Dendritic cell treated with granulocyte-macrophage colony-stimulating factor and Interleukin-4, amounts not matched to agents 40 ng/mL and 50 ng/mL, for 4 days (primary cell): ENCODE results near the gene XPNPEP2.

Experiments
- H3K27ac Mint-ChIP-seq: one replicate; pipeline ENCODE4 v1.8.0; 2022; ENCODE audit warnings: mild to moderate bottlenecking, mixed read lengths
- H3K27me3 Mint-ChIP-seq: one replicate; pipeline ENCODE4 v1.8.0; 2022; ENCODE audit warnings: mild to moderate bottlenecking, mixed read lengths
- H3K36me3 Mint-ChIP-seq: one replicate; pipeline ENCODE4 v1.8.0; 2022; ENCODE audit warnings: low read depth, mixed read lengths
- H3K4me1 Mint-ChIP-seq: one replicate; pipeline ENCODE4 v1.8.0; 2022; ENCODE audit warnings: low read depth, mixed read lengths
- H3K4me3 Mint-ChIP-seq: one replicate; pipeline ENCODE4 v1.8.0; 2022; ENCODE audit warnings: mild to moderate bottlenecking, moderate library complexity, mixed read lengths
- H3K9me3 Mint-ChIP-seq: one replicate; pipeline ENCODE4 v1.8.0; 2022; ENCODE audit warnings: mixed read lengths
- intact Hi-C: fragments of 100-400 bp; cut with micrococcal nuclease; formaldehyde crosslinking; loops from one replicate; pipeline ENCODE4 v1.15.0; 2022

Gene XPNPEP2

GRCh38 chrX:129738466-129739308 lies at the start of gene XPNPEP2:
XPNPEP2 (plus strand) TSS chrX:129738979; CDS start chrX:129739214, 235 bp downstream.
- Mint-ChIP-seq H3K36me3 (no peaks in the 10 kb centered on the region), H3K4me1 (peaks cover 48% of the 10 kb centered on the region), H3K9me3 (no peaks in the 10 kb centered on the region), H3K27me3 (no peaks in the 10 kb centered on the region), H3K27ac (peak within 1 kb of the TSS; percentile 88), H3K4me3 (no peak within 1 kb of the TSS)
- intact Hi-C loops: loop anchor here (10.0 kb wide), 2 partner anchors 46 to 76 kb away; no protein-coding TSS in a partner anchor

- intact Hi-C loops: no loop called here
- no peak overlapping the region for H3K4me3 Mint-ChIP-seq
- H3K4me1 Mint-ChIP-seq: peaks cover 7% of the 10 kb centered on the region
- no peaks in the 10 kb centered on the region for H3K9me3 Mint-ChIP-seq
- no peaks in the 10 kb centered on the region for H3K27me3 Mint-ChIP-seq
- H3K36me3 Mint-ChIP-seq: no peaks in the 10 kb centered on the region
- H3K27ac Mint-ChIP-seq: no peak overlapping the region
These were observed 49.0 kb upstream of the XPNPEP2 start for GRCh38 chrX:129689796-129690195.

GRCh38 chrX:129690435-129690834 lies 48.3 kb upstream of the XPNPEP2 start:
- Mint-ChIP-seq H3K27ac (no peak overlapping the region), H3K9me3 (no peaks in the 10 kb centered on the region), H3K4me1 (peaks cover 7% of the 10 kb centered on the region), H3K36me3 (no peaks in the 10 kb centered on the region), H3K27me3 (no peaks in the 10 kb centered on the region), H3K4me3 (no peak overlapping the region)
- intact Hi-C loops: no loop called here

GRCh38 chrX:129693354-129693753 lies 45.4 kb upstream of the XPNPEP2 start:
- intact Hi-C loops: no loop called here
- H3K27me3 Mint-ChIP-seq: peaks cover 1% of the 10 kb centered on the region
- H3K9me3 Mint-ChIP-seq: no peaks in the 10 kb centered on the region
- peaks cover 7% of the 10 kb centered on the region for H3K4me1 Mint-ChIP-seq
- no peaks in the 10 kb centered on the region for H3K36me3 Mint-ChIP-seq
- H3K27ac Mint-ChIP-seq: no peak overlapping the region
- H3K4me3 Mint-ChIP-seq: no peak overlapping the region

- intact Hi-C loops: no loop called here
- Mint-ChIP-seq H3K4me1 (peaks cover 2% of the 10 kb centered on the region), H3K27ac (no peak overlapping the region), H3K36me3 (no peaks in the 10 kb centered on the region), H3K9me3 (no peaks in the 10 kb centered on the region), H3K4me3 (no peak overlapping the region), H3K27me3 (peaks cover 3% of the 10 kb centered on the region)
These were observed 44.0 kb upstream of the XPNPEP2 start for GRCh38 chrX:129694805-129695204.

- H3K4me3 Mint-ChIP-seq: no peak overlapping the region
- no peak overlapping the region for H3K27ac Mint-ChIP-seq
- intact Hi-C loops: no loop called here
- no peaks in the 10 kb centered on the region for H3K4me1 Mint-ChIP-seq
- peaks cover 3% of the 10 kb centered on the region for H3K27me3 Mint-ChIP-seq
- H3K9me3 Mint-ChIP-seq: no peaks in the 10 kb centered on the region
- H3K36me3 Mint-ChIP-seq: no peaks in the 10 kb centered on the region
These were observed 43.2 kb upstream of the XPNPEP2 start for GRCh38 chrX:129695535-129695934.

GRCh38 chrX:129695937-129696336 lies 42.8 kb upstream of the XPNPEP2 start:
- Mint-ChIP-seq H3K36me3 (no peaks in the 10 kb centered on the region), H3K27ac (no peak overlapping the region), H3K4me1 (no peaks in the 10 kb centered on the region), H3K27me3 (peaks cover 3% of the 10 kb centered on the region), H3K9me3 (no peaks in the 10 kb centered on the region), H3K4me3 (no peak overlapping the region)
- intact Hi-C loops: no loop called here

GRCh38 chrX:129696463-129697155 lies 42.2 kb upstream of the XPNPEP2 start:
- no peaks in the 10 kb centered on the region for H3K4me1 Mint-ChIP-seq
- H3K36me3 Mint-ChIP-seq: no peaks in the 10 kb centered on the region
- no peak overlapping the region for H3K27ac Mint-ChIP-seq
- intact Hi-C loops: no loop called here
- peaks cover 3% of the 10 kb centered on the region for H3K27me3 Mint-ChIP-seq
- H3K9me3 Mint-ChIP-seq: no peaks in the 10 kb centered on the region
- H3K4me3 Mint-ChIP-seq: no peak overlapping the region

GRCh38 chrX:129697204-129697829 lies 41.5 kb upstream of the XPNPEP2 start:
- Mint-ChIP-seq H3K4me1 (no peaks in the 10 kb centered on the region), H3K36me3 (no peaks in the 10 kb centered on the region), H3K27me3 (peaks cover 3% of the 10 kb centered on the region), H3K4me3 (no peak overlapping the region), H3K9me3 (no peaks in the 10 kb centered on the region), H3K27ac (no peak overlapping the region)
- intact Hi-C loops: no loop called here

GRCh38 chrX:129698150-129698549 lies 40.6 kb upstream of the XPNPEP2 start:
- Mint-ChIP-seq H3K4me3 (no peak overlapping the region), H3K36me3 (no peaks in the 10 kb centered on the region), H3K4me1 (no peaks in the 10 kb centered on the region), H3K27ac (no peak overlapping the region), H3K9me3 (no peaks in the 10 kb centered on the region), H3K27me3 (peaks cover 3% of the 10 kb centered on the region)
- intact Hi-C loops: no loop called here

GRCh38 chrX:129700536-129700935 lies 38.2 kb upstream of the XPNPEP2 start:
- Mint-ChIP-seq H3K36me3 (no peaks in the 10 kb centered on the region), H3K4me3 (no peak overlapping the region), H3K9me3 (no peaks in the 10 kb centered on the region), H3K4me1 (no peaks in the 10 kb centered on the region), H3K27me3 (peaks cover 3% of the 10 kb centered on the region), H3K27ac (no peak overlapping the region)
- intact Hi-C loops: no loop called here

- H3K4me1 Mint-ChIP-seq: no peaks in the 10 kb centered on the region
- H3K36me3 Mint-ChIP-seq: no peaks in the 10 kb centered on the region
- no peak overlapping the region for H3K4me3 Mint-ChIP-seq
- intact Hi-C loops: no loop called here
- no peak overlapping the region for H3K27ac Mint-ChIP-seq
- peaks cover 1% of the 10 kb centered on the region for H3K27me3 Mint-ChIP-seq
- H3K9me3 Mint-ChIP-seq: no peaks in the 10 kb centered on the region
These were observed 37.1 kb upstream of the XPNPEP2 start for GRCh38 chrX:129701624-129702069.

- Mint-ChIP-seq H3K4me1 (no peaks in the 10 kb centered on the region), H3K27me3 (no peaks in the 10 kb centered on the region), H3K36me3 (no peaks in the 10 kb centered on the region), H3K27ac (no peak overlapping the region), H3K9me3 (no peaks in the 10 kb centered on the region), H3K4me3 (no peak overlapping the region)
- intact Hi-C loops: no loop called here
These were observed 34.3 kb upstream of the XPNPEP2 start for GRCh38 chrX:129704491-129704890.

- H3K4me3 Mint-ChIP-seq: no peak overlapping the region
- H3K36me3 Mint-ChIP-seq: no peaks in the 10 kb centered on the region
- no peak overlapping the region for H3K27ac Mint-ChIP-seq
- no peaks in the 10 kb centered on the region for H3K9me3 Mint-ChIP-seq
- intact Hi-C loops: no loop called here
- no peaks in the 10 kb centered on the region for H3K27me3 Mint-ChIP-seq
- no peaks in the 10 kb centered on the region for H3K4me1 Mint-ChIP-seq
These were observed 33.3 kb upstream of the XPNPEP2 start for GRCh38 chrX:129705377-129705925.
